Measurements from ENCODE around the gene GABRR2.
A peak's percentile ranks its signal among the peaks of the same experiment; 100 is the strongest.
"Not testable (repeated sequence)": the region's sequence is repeated elsewhere in the genome, so short reads cannot be mapped to it uniquely, and the experiment has no call there.

GABRR2 gene

DNA sequence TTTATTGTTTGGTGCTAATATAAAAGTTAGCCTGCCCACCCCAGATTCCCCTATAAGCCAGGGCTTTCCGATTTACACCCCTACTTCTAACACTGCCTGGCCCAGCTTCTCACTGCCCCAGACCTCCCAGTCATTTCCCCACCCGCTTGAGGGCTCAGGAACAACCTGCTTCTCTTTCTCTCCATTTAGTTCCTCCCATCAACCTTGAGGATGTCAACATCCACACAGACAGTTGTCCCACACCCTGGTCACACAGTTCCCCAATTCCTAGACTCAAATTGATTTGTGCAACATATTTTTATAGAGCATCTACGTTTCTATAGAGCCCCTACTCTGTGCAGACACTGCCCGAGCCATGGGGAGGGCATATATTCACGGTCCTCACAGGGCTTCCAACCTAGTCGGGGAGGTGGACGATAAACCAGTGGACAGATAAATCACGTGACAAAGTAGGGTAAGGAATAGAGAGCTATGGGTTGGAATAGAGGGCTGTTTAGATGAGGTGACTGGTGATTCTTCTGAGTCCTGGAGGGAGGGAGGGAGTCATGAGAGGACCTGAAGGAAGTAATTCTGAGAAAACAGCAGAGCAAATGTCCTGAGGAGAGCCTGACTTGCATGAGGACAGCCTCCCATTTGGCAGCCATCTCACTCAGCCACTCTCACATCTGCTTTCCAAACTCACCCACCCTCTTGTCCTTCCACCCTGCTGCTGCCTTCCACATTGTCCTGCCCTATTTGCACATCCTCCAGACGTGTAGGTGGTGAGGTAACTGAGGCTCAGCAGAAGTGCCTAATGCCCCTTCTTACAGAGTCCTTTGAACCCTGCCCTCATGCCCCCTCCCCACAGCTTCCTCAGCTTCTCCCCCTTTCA, 6.3 kb downstream of the GABRR2 start:
- H3K4me1 Mint-ChIP-seq = no peaks in the 10 kb centered on the region
- H3K27me3 Mint-ChIP-seq = no peaks in the 10 kb centered on the region
- ATAC-seq (no peak), DNase-seq (no peak)
- H3K4me3 Mint-ChIP-seq = no peak overlapping the region
- H3K27ac Mint-ChIP-seq = peak overlapping the region in 1 of 2 donors; percentile 5
- no peaks in the 10 kb centered on the region for H3K9me3 Mint-ChIP-seq

DNA sequence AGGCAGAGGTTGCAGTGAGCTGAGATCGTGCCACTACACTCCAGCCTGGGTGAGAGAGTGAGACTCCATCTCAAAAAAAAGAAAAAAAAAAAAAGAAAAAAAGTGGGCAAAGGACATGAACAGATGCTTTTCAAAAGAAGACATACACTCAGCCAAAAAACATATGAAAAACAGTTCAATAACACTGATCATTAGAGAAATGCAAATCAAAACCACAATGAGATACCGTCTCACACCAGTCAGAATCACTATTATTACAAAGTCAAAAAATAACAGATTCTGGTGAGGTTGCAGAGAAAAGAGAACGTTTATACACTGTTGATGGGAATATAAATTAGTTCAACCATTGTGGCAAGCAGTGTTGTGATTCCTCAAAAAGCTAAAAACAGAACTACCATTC, 10.6 kb downstream of the GABRR2 start:
- not testable (repeated sequence) for ATAC-seq, H3K4me3 Mint-ChIP-seq, H3K4me1 Mint-ChIP-seq, H3K27me3 Mint-ChIP-seq, H3K9me3 Mint-ChIP-seq, DNase-seq, H3K27ac Mint-ChIP-seq

- DNase-seq (no peak), ATAC-seq (no peak)
- H3K27me3 Mint-ChIP-seq = no peaks in the 10 kb centered on the region
- peak overlapping the region in 1 of 2 donors; percentile 79 for H3K27ac Mint-ChIP-seq
- peaks cover 16% of the 10 kb centered on the region for H3K4me1 Mint-ChIP-seq
- no peak overlapping the region for H3K4me3 Mint-ChIP-seq
- H3K9me3 Mint-ChIP-seq = no peaks in the 10 kb centered on the region
Measured at GRCh38 chr6:89302936-89303335, 12.2 kb downstream of the GABRR2 start.

- no peak for ATAC-seq
- Mint-ChIP-seq H3K27me3 (no peaks in the 10 kb centered on the region), H3K27ac (no peak overlapping the region), H3K4me1 (peaks cover 22% of the 10 kb centered on the region), H3K9me3 (no peaks in the 10 kb centered on the region), H3K4me3 (no peak overlapping the region)
- DNase-seq = no peak
Measured at GRCh38 chr6:89302195-89302770, 12.8 kb downstream of the GABRR2 start.

- Mint-ChIP-seq H3K4me3 (no peak overlapping the region), H3K27me3 (no peaks in the 10 kb centered on the region), H3K27ac (no peak overlapping the region), H3K4me1 (peaks cover 22% of the 10 kb centered on the region), H3K9me3 (no peaks in the 10 kb centered on the region)
- no peak for ATAC-seq
- DNase-seq = no peak
Measured at GRCh38 chr6:89301586-89302194, 13.4 kb downstream of the GABRR2 start.

- Mint-ChIP-seq H3K4me1 (peaks cover 22% of the 10 kb centered on the region), H3K9me3 (no peaks in the 10 kb centered on the region), H3K4me3 (no peak overlapping the region), H3K27ac (peak overlapping the region; percentile 81 to 97), H3K27me3 (no peaks in the 10 kb centered on the region)
- DNase-seq (no peak), ATAC-seq (no peak)
Measured at GRCh38 chr6:89299466-89299850, 15.6 kb downstream of the GABRR2 start.

DNA sequence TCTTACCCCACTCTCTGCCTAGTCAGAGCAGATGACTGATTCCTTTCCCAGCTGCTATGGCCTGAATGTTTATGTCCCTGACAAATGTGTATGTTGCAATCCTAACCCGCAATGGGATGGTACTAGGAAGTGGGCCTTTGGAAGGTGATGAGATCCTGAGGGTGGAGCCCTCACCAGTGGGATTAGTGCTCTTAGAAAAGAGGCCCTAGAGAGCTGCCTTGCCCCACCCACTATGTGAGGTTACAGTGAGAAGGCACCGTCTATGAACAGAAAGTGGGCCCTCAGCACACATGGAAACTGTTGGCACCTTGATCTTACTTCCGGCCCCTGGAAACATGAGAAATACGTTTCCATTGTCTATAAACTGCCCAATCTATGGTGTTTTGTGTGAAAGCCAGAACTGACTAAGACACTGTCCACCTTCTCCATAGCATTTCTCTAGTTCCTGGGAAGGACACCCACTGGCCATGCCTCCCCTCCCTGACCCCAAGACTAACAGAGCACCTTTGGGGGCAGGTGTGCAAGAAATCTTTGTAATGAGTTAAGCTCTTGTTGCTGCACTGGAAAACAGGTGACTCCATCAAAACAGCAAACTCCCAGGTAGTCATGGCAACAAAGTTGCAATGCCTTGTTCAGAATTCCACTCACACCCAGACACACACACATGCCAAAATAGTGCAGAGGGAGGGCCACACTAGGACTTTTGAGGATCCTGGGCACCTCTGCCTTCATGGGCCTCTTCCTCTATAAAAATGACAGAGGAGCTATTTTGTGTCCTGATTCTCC, 16.2 kb downstream of the GABRR2 start:
- H3K4me1 Mint-ChIP-seq = peaks cover 22% of the 10 kb centered on the region
- H3K9me3 Mint-ChIP-seq = no peaks in the 10 kb centered on the region
- ATAC-seq = peak; percentile 72

GRCh38 chr6:89297695-89298351, 17.3 kb downstream of the GABRR2 start:
- Mint-ChIP-seq H3K9me3 (no peaks in the 10 kb centered on the region), H3K4me3 (peak overlapping the region; percentile 31 to 72), H3K27me3 (no peaks in the 10 kb centered on the region)

More for the DNA sequence above, 16.2 kb downstream of the GABRR2 start:
- peak overlapping the region; percentile 34 to 97 for H3K27ac Mint-ChIP-seq
- peak in 1 of 2 donors; percentile 41 for DNase-seq
- peak overlapping the region in 1 of 2 donors; percentile 31 for H3K4me3 Mint-ChIP-seq
- no peaks in the 10 kb centered on the region for H3K27me3 Mint-ChIP-seq

DNA sequence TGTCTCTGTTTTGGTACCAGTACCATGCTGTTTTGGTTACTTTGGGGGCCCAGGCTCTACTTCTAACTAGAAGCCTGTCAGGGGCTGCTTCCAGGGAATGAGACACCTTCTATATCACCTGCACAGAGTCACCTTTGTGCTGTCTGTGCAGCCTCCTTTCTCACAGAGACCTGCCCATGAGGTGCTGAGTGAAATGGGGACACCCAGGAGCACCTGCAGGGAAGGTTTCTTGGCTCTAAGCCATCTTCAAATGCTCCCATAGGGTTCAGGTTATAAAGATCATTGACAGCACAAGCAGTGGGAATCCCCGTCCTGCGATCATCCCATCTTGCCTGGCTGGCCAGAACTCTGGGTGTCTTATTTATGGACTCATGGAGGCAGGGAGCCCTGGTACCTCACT, 19.1 kb downstream of the GABRR2 start:
- DNase-seq (no peak), ATAC-seq (no peak)
- Mint-ChIP-seq H3K4me1 (peaks cover 22% of the 10 kb centered on the region), H3K27me3 (no peaks in the 10 kb centered on the region), H3K27ac (peak overlapping the region in 1 of 2 donors; percentile 16), H3K4me3 (no peak overlapping the region), H3K9me3 (no peaks in the 10 kb centered on the region)

More at GRCh38 chr6:89297695-89298351, 17.3 kb downstream of the GABRR2 start:
- Mint-ChIP-seq H3K4me1 (peaks cover 22% of the 10 kb centered on the region), H3K27ac (peak overlapping the region in 1 of 2 donors; percentile 97)
- peak; percentile 27 to 70 for DNase-seq
- ATAC-seq = peak; percentile 84

DNA sequence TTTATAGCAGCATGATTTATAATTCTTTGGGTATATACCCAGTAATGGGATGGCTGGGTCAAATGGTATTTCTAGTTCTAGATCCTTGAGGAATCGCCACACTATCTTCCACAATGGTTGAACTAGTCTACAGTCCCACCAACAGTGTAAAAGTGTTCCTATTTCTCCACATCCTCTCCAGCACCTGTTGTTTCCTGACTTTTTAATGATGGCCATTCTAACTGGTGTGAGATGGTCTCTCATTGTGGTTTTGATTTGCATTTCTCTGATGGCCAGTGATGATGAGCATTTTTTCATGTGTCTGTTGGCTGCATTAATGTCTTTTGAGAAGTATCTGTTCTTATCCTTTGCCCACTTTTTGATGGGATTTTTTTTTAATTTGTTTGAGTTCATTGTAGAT, 20.0 kb downstream of the GABRR2 start:
- not testable (repeated sequence) for DNase-seq, ATAC-seq, H3K27me3 Mint-ChIP-seq, H3K4me3 Mint-ChIP-seq, H3K9me3 Mint-ChIP-seq, H3K27ac Mint-ChIP-seq
- peaks cover 22% of the 10 kb centered on the region for H3K4me1 Mint-ChIP-seq

DNA sequence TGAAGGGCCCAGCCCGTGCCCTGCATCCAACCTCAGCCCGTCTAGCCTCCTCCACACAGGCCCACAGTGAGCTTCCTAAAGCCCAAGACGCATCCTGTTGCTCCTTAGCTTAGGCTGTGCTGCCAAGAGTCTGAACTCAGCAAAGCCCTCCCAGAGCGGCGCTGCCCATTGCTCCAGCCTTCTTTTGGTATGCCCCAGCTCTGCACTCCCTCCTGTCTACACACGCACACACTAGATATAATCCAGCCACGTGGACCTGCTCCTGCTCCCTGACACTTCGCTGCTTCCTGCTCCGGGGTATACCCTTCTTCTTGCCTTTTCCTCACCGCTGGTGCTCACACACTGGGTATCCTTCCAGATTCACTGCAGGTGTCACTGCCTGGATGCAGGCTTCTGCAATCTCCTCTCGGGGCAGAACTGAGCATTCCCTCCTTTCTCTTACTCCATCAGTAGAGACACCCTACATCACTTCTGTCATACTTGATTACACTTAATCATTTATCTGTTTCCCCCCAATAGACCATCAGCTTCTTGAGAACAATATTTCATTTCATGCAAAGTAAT, 23.8 kb downstream of the GABRR2 start:
- peak; percentile 22 for ATAC-seq
- Mint-ChIP-seq H3K4me1 (no peaks in the 10 kb centered on the region), H3K27me3 (no peaks in the 10 kb centered on the region), H3K4me3 (no peak overlapping the region), H3K27ac (peak overlapping the region in 1 of 2 donors; percentile 0), H3K9me3 (no peaks in the 10 kb centered on the region)
- no peak for DNase-seq

DNA sequence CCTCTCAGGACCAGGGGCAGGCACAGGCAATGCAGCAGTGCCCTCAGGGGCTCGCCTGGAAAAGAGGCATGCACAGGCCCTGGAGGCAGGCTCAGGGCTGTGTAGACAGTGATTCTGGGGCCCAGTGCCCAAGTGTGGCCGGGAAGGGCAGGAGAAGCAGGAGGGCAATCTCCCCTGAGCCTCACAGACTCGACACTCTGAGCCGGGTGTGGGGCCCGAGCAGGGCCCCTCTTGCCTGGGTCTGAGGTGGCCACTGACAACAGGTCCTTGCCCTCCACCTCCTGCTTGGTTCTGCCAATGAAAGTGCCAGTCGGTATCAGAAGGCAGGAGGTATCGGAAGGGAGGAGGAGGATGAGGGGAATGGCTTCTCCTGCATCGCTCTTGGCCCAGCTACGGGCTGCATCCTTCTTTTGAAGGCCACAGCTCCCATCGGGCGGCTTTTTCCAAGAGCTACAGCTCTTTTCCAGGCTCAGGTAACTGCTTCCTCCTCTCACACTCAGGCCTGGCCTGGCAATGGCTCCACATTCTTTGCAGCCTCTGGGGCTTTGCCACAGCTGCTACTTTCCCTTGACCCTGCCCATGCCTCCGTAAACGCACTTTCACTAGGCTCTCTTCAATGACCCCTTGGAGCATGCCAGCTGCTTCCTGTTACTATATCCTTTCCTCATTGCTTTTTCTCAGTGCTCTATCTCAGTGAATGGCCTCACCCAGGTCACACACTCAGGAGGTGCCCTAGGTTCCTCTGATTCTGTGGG, 24.5 kb downstream of the GABRR2 start:
- DNase-seq (no peak), ATAC-seq (peak; percentile 18)
- H3K27me3 Mint-ChIP-seq = no peaks in the 10 kb centered on the region
- no peak overlapping the region for H3K27ac Mint-ChIP-seq
- no peak overlapping the region for H3K4me3 Mint-ChIP-seq
- no peaks in the 10 kb centered on the region for H3K9me3 Mint-ChIP-seq
- H3K4me1 Mint-ChIP-seq = no peaks in the 10 kb centered on the region

GRCh38 chr6:89289710-89290109, 25.4 kb downstream of the GABRR2 start:
- no peak for ATAC-seq
- Mint-ChIP-seq H3K27me3 (no peaks in the 10 kb centered on the region), H3K27ac (no peak overlapping the region), H3K4me1 (no peaks in the 10 kb centered on the region), H3K4me3 (no peak overlapping the region), H3K9me3 (no peaks in the 10 kb centered on the region)
- DNase-seq = no peak

DNA sequence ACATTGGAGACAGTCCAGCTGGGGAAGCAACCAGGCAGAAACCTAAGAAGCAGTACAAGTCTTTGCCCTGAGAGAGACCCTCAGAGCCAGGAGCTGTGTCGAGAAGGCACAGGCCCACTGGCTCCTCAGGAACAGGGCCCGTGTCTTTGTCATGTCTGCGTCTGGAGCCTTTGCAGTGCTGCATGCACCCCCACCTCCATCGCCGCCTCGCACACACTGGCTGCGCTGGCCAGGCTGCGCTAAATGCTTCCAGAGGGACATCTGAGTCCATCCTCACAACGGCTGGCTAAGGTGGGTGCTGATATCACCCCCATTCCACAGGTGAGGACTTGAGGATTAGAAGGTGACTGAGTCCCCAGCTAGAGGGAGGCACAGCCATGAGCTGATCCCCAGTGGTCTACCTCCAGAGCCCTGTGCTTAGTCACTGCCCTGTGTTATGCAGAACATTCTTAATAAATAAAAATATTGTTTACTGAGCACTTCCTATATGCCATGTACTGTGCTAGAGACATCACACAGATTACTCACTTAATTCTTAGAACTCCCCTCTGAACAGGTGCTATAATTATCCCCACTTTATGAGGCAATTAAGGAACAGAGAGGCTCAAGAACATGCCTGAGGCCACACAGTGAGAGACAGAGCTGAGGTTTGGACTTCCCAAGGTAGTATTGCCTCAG, 27.6 kb downstream of the GABRR2 start:
- H3K4me1 Mint-ChIP-seq = no peaks in the 10 kb centered on the region
- peak; percentile 52 for ATAC-seq
- no peak overlapping the region for H3K27ac Mint-ChIP-seq

More for the DNA sequence above, 27.6 kb downstream of the GABRR2 start:
- Mint-ChIP-seq H3K4me3 (no peak overlapping the region), H3K27me3 (no peaks in the 10 kb centered on the region), H3K9me3 (no peaks in the 10 kb centered on the region)
- no peak for DNase-seq
